ENCODE data around the gene ANKRD12. TPM values are rescaled to one million over a fixed set of nuclear protein-coding genes. Genes with fewer than 3 reads are reported as not detected.

ANKRD12 gene
- total and polyA plus RNA-seq, 2 experiments from 2014 or later, result 23.9 to 92.4 TPM

- TF ChIP-seq ETS1 (IDR thresholded peaks at IDR 0.05), result no peak
- TF ChIP-seq EZH2 (IDR thresholded peaks at IDR 0.05; ENCODE audit: low read depth, unreplicated experiment), result no peak
- TF ChIP-seq NANOG (IDR thresholded peaks at IDR 0.05; ENCODE audit: borderline replicate concordance), result no peak
- no peak for TF ChIP-seq ZNF331 (CRISPR knock-in tag; IDR thresholded peaks at IDR 0.05; ENCODE audit: low read depth)
Measured at GRCh38 chr18:9126337-9126736, 10.2 kb upstream of the ANKRD12 start (continued).

- H3K27ac Mint-ChIP-seq, result no peak overlapping the region
- Histone ChIP-seq H3K36me3 (ENCODE audit: insufficient read depth) (peaks cover 32% of the 10 kb centered on the region), H3K27me3 (ENCODE audit: insufficient read depth) (no peaks in the 10 kb centered on the region), H4K20me1 (replicated peaks; ENCODE audit: insufficient read depth) (peaks cover 5% of the 10 kb centered on the region; the same call in 1 of the 2 replicates), H3K9me2 (ENCODE audit: insufficient read depth) (no peaks in the 10 kb centered on the region), H3K4me2 (no peak overlapping the region), H3F3A (replicated peaks; ENCODE audit: low read depth) (no peaks in the 10 kb centered on the region), H2AFZ (no peak overlapping the region), H3K4me1 (ENCODE audit: insufficient read depth) (0 out of 2 replicates have a peak, but pooled peaks cover 5% of the 10 kb centered on the region), H3K79me2 (replicated peaks; ENCODE audit: insufficient read depth) (peaks cover 11% of the 10 kb centered on the region), H3K27ac (ENCODE audit: low read depth) (no peak overlapping the region), H3K4me3 (no peak overlapping the region)
- ATAC-seq, result no peak
- H3K4me3 Mint-ChIP-seq, result no peak overlapping the region
- DNase-seq (ENCODE audit: low spot score), result no peak
- peaks cover 77% of the 10 kb centered on the region for H3K36me3 Mint-ChIP-seq (ENCODE audit: low read depth)
- H3K9me3 Mint-ChIP-seq, result no peaks in the 10 kb centered on the region
- peaks cover 6% of the 10 kb centered on the region; the same call in 2 of the 3 replicates for H3K4me1 Mint-ChIP-seq
- no peaks in the 10 kb centered on the region for H3K27me3 Mint-ChIP-seq (ENCODE audit: insufficient read depth, low read depth, poor library complexity)
- TF ChIP-seq NANOG (IDR thresholded peaks at IDR 0.05; ENCODE audit: borderline replicate concordance), result no peak
- TF ChIP-seq EZH2phosphoT487 (IDR thresholded peaks at IDR 0.05; ENCODE audit: unreplicated experiment), result no peak
- TF ChIP-seq REST (IDR thresholded peaks at IDR 0.05; ENCODE audit: unreplicated experiment), result no peak
- no peak for TF ChIP-seq STAT1 (IDR thresholded peaks at IDR 0.05; ENCODE audit: unreplicated experiment)
- TF ChIP-seq ETS1 (IDR thresholded peaks at IDR 0.05), result no peak
- no peak for TF ChIP-seq ZNF114 (CRISPR knock-in tag; IDR thresholded peaks at IDR 0.05)
- TF ChIP-seq POLR2AphosphoS5 (IDR thresholded peaks at IDR 0.05; ENCODE audit: low read depth), result no peak
- TF ChIP-seq ZNF331 (CRISPR knock-in tag; IDR thresholded peaks at IDR 0.05; ENCODE audit: low read depth), result no peak
- TF ChIP-seq ZNF462 (CRISPR knock-in tag; IDR thresholded peaks at IDR 0.05), result no peak
- TF ChIP-seq EZH2 (IDR thresholded peaks at IDR 0.05; ENCODE audit: low read depth, unreplicated experiment), result no peak
- no peak for TF ChIP-seq CREB1 (CRISPR knock-in tag; IDR thresholded peaks at IDR 0.05; ENCODE audit: low read depth)
- TF ChIP-seq JUNB (IDR thresholded peaks at IDR 0.05; ENCODE audit: unreplicated experiment), result no peak
Measured at GRCh38 chr18:9130195-9130594, 6.4 kb upstream of the ANKRD12 start.
